Stimulated activated CD8-positive, alpha-beta memory T cell treated with anti-CD3 and anti-CD28 coated beads, Interleukin-2, amount 100 ng/mL, for 48 hours (primary cell): Measurements from ENCODE around the gene RPS4Y1.

Experiments
- DNase-seq, 2 donors: peaks; one replicate each; pipeline ENCODE4 v3.0.0-alpha.2; 2020; ENCODE audit warnings: low read depth in 2 of 2

Gene RPS4Y1

GRCh38 chrY:2883561-2883960 lies 42.2 kb downstream of the RPS4Y1 start:
- DNase-seq = no peak

GRCh38 chrY:2885880-2886279 lies 44.5 kb downstream of the RPS4Y1 start:
- no peak for DNase-seq

GRCh38 chrY:2887386-2887785 lies 46.0 kb downstream of the RPS4Y1 start:
- peak in 1 of 2 donors; percentile 8 for DNase-seq

- DNase-seq = no peak
Observed at GRCh38 chrY:2887955-2888354, 46.6 kb downstream of the RPS4Y1 start.

GRCh38 chrY:2893471-2893870 lies 52.1 kb downstream of the RPS4Y1 start:
- DNase-seq = no peak

- no peak for DNase-seq
Observed at GRCh38 chrY:2896050-2896449, 54.6 kb downstream of the RPS4Y1 start.

GRCh38 chrY:2907356-2907755 lies 66.0 kb downstream of the RPS4Y1 start:
- DNase-seq = no peak

GRCh38 chrY:2913066-2913815 lies 71.8 kb downstream of the RPS4Y1 start:
- no peak for DNase-seq
